Measurements from ENCODE around the gene YJEFN3. TPM values are rescaled to one million over a fixed set of nuclear protein-coding genes. Genes with fewer than 3 reads are reported as not detected.

YJEFN3 gene
- total and polyA plus RNA-seq, 2 of the 8 experiments (the other 6 are each of a cell fraction or from before 2014, with no cell fraction given), result 5.7 to 9.4 TPM

- TF ChIP-seq EGR1 (IDR thresholded peaks at IDR 0.05; ENCODE audit: borderline replicate concordance, low read depth, low read length), result no peak
- TF ChIP-seq BACH1 (IDR thresholded peaks at IDR 0.05; ENCODE audit: low read length), result no peak
Measured at GRCh38 chr19:19487950-19488874, 40.5 kb upstream of the YJEFN3 start (continued).

All from H1 (cell line).